Right cardiac atrium (tissue), 5 donors: Measurements from ENCODE around the gene ZFYVE9. TPM values are rescaled to one million over a fixed set of nuclear protein-coding genes. Genes with fewer than 3 reads are reported as not detected.

Experiments used
- polyA plus RNA-seq: library from polyadenylated mRNA; stranded (reverse); fragments of 200-250 nt; gene quantifications from one replicate; pipeline ENCODE4 v1.2.3, GENCODE V29; 2013
- total RNA-seq, 4 donors: library from RNA; stranded (reverse); fragmentation: NEBNext Ultra II Directional; extraction: Animal tissue kit (Norgen Biotek cat#: 25700); gene quantifications; one replicate each; pipeline ENCODE4 v1.2.1, GENCODE V29; 2021
- donor health status: healthy with polysubstance abuse.
- donor health status: DM: no; HTN: yes; CAD: no.
- donor health status: DM: no; HTN: no; CAD: no.
- donor health status: DM: no; HTN: yes; CAD: no; lungs with severe emphysema.
- donor health status: DM: yes; HTN: yes; CAD: no.

The ZFYVE9 gene
- total and polyA plus RNA-seq, 5 donors = 6.2 to 21.3 (median 20.0) TPM

Other genes starting within 250 kb of the ZFYVE9 start
- gene RAB3B, start 151.4 kb upstream of the ZFYVE9 start, total RNA-seq = under 1 TPM in 1 of 4 donors, not detected in 3; 0.06 TPM
- 0.02 TPM for gene RAB3B, start 151.4 kb upstream of the ZFYVE9 start, polyA plus RNA-seq
- 1 to 10 TPM; 3.5 to 5.4 (median 3.9) TPM for gene KTI12, start 108.3 kb upstream of the ZFYVE9 start, total RNA-seq
- gene KTI12, start 108.3 kb upstream of the ZFYVE9 start, polyA plus RNA-seq = 4.4 TPM
- 10 to 100 TPM; 24.6 to 40.5 (median 28.9) TPM for gene TXNDC12, start 86.9 kb upstream of the ZFYVE9 start, total RNA-seq
- gene TXNDC12, start 86.9 kb upstream of the ZFYVE9 start, polyA plus RNA-seq = 18.4 TPM
- gene BTF3L4, start 85.8 kb upstream of the ZFYVE9 start, total RNA-seq = 10 to 100 TPM; 28.5 to 35.8 (median 34.3) TPM
- 31.2 TPM for gene BTF3L4, start 85.8 kb upstream of the ZFYVE9 start, polyA plus RNA-seq
- gene CC2D1B, start 224.1 kb downstream of the ZFYVE9 start, total RNA-seq = 10 to 100 TPM; 15.6 to 20.1 (median 17.8) TPM
- gene CC2D1B, start 224.1 kb downstream of the ZFYVE9 start, polyA plus RNA-seq = 13.1 TPM